ENCODE results near the gene UBE2D2.

The UBE2D2 gene

GRCh38 chr5:139634541-139634940 lies 73.4 kb downstream of the UBE2D2 start:
- no peak for DNase-seq (ENCODE audit: extremely low read depth in 1 of 2, low read depth in 1 of 2)

GRCh38 chr5:139635191-139635590 lies 74.1 kb downstream of the UBE2D2 start:
- no peak for DNase-seq (ENCODE audit: extremely low read depth in 1 of 2, low read depth in 1 of 2)

- DNase-seq (ENCODE audit: extremely low read depth in 1 of 2, low read depth in 1 of 2), result no peak
Observed at GRCh38 chr5:139635606-139636206, 74.6 kb downstream of the UBE2D2 start.

DNA sequence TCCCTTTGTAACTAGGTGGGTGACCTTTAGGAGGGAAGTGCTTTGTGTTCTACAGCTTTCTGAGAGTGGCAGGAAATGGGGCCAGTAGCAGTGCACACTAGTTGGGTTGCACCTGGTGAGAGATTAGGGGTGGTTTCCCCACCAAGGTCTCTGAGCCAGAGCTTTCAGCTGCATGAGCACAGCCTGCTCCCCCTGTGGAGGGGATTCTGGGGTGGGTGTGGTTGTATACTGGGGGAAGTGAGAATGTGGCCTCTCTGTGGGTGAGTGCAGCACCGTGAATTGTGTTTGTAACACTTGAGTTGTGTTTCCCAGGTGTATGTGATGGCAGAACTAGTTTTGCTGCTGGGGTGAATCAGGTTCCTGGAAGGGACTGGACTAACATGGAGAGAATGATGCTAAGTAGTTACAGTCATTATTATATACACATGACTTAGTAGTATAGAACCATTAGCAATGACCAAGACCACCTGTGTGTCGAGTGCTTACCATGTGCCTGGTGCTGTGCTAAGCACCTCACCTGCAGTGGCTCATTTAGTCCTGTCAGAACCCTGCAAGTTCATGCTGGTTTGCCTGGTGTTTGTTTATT lies 75.2 kb downstream of the UBE2D2 start:
- DNase-seq (ENCODE audit: extremely low read depth in 1 of 2, low read depth in 1 of 2), result peak; percentile 45 to 70

GRCh38 chr5:139636975-139637408 lies 75.9 kb downstream of the UBE2D2 start:
- no peak for DNase-seq (ENCODE audit: extremely low read depth in 1 of 2, low read depth in 1 of 2)

DNA sequence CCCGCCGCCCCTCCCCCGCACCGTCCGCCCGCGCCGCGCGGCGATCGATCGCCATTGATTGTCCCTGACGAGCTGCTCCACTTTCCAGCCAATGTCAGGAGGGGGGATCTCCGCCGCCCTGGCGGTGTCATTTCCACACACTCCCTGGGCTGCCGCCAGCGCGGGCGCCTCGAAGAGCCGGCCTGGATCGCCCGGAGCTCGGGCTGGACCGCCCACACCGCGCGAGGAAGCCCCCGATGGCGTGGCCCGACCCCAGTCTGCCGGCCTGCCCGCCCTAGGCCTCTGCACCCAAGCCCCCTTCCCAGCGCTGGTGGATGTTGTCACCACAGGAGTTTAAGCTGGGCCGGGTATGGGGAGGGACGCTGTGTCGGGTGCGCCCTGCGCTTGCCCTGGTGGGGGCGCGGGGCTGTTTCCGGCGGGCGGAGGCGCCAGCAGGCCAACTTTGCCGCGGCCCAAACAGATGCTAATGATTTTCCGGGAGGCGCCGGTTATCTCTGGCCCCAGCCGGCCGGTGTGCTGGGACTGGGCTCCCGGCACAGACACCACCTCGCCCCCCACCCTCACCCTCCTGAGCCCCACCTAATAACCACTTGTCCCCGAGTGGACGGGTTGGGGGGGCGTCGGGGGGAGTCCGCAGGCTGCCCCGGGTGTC lies 76.4 kb downstream of the UBE2D2 start:
- no peak for DNase-seq (ENCODE audit: extremely low read depth in 1 of 2, low read depth in 1 of 2)

DNA sequence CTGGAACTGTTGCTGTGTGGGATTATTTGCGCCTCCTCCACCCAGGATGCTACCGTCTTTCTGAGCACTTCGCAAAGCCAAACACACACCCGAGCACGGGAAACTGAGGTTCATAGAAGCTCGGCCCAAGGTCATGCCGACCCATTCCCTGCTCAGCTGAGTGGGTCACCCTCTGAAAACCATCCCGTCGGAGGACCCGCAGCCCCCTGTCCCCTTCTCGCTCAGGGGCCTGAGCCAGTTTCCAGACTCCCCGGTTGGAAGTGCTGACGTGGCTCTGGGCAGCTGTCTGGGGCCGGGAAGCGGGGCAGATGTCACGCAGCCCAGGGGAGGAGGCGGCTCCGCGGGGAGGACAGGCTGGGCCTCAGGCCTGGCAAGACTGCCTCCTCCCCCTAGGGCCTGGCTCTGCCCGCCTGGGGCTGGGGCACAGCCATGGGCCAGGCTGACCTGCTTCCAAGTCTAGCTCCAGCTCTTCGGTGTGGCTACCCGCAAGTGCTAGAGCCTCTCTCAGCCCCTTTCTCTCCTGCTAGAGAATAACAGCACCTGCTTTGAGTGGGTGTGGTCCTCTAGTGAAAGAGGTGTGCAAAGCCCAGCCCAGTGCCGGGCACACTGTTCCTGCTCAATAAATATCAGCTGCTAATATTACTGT lies 77.1 kb downstream of the UBE2D2 start:
- no peak for DNase-seq (ENCODE audit: extremely low read depth in 1 of 2, low read depth in 1 of 2)

DNA sequence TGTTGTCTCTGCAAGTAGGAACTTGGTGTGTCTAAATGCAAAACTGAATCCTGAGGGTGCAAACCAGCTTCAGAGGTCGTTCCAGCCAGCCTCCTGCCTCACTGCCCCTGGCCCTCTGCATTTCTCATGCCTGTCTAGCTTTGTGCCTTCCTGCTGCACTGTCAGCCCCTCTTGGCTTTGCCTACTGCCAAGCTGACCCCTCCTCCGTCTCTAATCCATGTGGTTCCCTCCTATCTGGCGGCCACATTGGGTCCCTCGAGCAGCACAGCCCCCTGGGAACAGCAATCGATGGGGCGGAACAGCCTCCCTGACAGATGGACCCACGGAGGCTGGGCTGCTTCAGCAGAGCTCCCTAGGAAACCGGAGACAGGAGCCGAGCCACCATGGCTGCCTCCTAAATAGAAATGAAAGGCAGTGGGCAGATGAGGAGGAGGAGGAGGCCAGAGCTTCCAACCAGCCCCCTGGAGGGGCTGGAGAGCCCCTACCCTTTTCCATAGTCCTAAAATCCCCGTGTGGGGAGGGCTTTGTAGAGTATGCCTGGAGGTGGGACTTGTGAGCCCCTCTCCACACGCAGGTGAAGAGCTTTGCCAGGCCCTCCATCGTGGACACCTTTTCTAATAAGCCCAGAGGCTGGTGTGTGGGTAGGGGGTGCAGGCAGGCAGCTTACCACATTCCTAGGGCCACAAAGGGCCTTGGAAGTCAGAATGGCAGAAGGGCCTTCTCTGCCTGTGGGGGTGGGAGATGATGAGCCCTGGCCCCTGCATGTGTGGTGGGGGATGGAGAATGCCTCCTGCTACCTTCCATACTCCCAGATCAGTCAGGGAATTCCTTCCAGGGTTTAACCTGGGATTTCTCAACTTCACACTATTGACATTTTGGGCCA lies 77.8 kb downstream of the UBE2D2 start:
- DNase-seq (ENCODE audit: extremely low read depth in 1 of 2, low read depth in 1 of 2), result no peak

DNA sequence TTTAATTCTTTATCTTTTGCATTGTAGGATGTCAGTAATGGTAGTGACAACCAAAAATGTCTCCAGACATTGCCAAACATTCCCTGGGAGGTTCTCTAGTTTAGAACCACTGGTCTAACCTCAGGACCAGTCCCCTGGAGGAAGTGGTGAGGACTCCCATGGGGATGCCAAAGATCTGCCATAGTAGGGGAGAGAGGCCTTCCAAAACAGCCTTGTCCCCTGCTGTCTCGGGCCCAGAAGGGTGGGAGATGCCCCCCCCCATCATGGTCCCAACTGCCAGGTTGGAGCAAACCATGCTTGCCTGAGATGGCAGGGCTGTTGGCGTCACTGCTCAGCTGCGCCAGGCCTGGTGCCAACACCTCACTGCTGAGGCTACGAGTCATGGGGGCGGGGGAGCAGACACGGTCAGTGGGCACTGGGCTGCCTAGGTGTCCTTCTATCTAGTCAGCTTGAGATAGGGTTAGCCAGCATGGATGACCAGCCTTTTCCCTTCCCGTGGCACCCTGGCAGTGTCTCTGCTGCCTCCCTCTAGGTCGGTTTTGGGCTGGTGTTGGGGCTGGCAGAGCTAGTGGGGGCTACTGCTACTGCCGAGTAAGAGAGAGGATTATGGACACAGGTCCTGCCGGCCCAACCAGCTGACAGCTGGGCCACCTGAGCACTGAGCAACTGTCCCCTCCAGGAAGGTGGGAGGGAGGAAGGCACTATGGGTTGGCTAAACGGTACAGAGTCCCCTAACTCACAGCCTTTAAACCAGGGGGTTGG lies 78.7 kb downstream of the UBE2D2 start:
- DNase-seq (ENCODE audit: extremely low read depth in 1 of 2, low read depth in 1 of 2), result no peak

DNA sequence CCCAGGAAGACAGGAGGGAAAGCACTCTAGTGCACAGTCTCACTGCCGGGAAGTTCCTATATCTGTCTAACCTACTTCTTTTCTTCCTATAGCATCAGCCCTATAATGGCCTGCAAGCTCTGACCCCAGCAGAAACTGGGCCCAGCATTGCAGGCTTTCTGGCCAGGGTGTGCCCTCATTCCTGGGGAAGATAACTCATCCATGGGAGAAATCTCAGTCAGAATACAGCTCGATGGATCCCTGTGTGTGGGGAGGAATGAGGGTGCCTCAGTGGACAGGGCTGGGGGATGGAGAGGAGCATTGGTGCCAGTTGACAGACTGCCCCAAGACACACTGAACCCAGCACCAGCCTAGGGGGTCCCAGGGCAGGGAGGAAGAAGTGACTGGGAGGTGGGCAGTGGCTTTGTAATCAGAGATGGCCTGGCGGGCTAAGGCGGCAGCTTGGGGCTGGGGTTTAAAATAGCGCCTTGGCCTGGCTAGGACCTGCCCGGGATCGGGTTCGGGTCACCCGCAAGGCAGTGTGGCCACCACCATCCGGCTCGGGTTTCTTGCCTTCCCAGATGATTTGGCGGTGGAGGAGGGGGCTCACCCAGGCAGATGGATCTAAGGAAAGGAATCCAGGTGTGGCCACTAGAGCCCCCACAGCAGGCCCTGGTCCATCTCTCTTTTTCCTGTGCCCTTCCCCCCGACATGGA lies 79.4 kb downstream of the UBE2D2 start:
- DNase-seq (ENCODE audit: extremely low read depth in 1 of 2, low read depth in 1 of 2), result no peak

GRCh38 chr5:139641116-139642080 lies 80.3 kb downstream of the UBE2D2 start:
- DNase-seq (ENCODE audit: extremely low read depth in 1 of 2, low read depth in 1 of 2), result no peak

- no peak for DNase-seq (ENCODE audit: extremely low read depth in 1 of 2, low read depth in 1 of 2)
Observed at GRCh38 chr5:139642213-139642612, 81.1 kb downstream of the UBE2D2 start.

GRCh38 chr5:139642891-139643871 lies 82.0 kb downstream of the UBE2D2 start:
- no peak for DNase-seq (ENCODE audit: extremely low read depth in 1 of 2, low read depth in 1 of 2)

- DNase-seq (ENCODE audit: extremely low read depth in 1 of 2, low read depth in 1 of 2), result no peak
Observed at GRCh38 chr5:139644001-139644456, 82.9 kb downstream of the UBE2D2 start.

GRCh38 chr5:139644646-139645429 lies 83.7 kb downstream of the UBE2D2 start:
- no peak for DNase-seq (ENCODE audit: extremely low read depth in 1 of 2, low read depth in 1 of 2)

DNA sequence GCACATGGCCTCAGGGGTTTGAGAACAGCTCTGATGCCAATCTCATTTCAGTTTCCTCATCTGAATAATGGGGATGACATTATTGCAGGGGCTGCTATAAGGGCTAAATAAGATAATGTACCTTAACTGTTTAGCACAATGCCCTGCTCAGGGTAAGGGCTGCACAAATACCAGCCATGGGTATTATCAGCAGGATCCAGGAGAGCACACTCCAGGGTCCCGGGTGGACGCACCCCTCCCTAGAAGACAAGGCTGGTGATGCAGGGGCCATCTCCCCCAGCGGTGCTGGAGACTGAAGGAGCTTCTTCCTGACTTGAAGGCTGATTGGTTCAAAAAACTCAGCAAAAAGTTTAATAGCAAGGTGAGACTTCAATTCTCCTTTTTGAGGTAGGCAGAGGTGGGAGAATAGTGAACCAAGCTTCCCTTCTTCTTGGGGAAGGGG lies 84.3 kb downstream of the UBE2D2 start:
- DNase-seq (ENCODE audit: extremely low read depth in 1 of 2, low read depth in 1 of 2), result no peak

Measured in stimulated activated CD8-positive, alpha-beta memory T cell treated with anti-CD3 and anti-CD28 coated beads, Interleukin-7, amount 100 ng/mL, for 48 hours (primary cell).